ENCODE data around the gene RAD9B. TPM values are rescaled to one million over a fixed set of nuclear protein-coding genes. Genes with fewer than 3 reads are reported as not detected.

The RAD9B gene
- total and polyA plus RNA-seq, 2 of the 13 experiments (the other 11 are each of a cell fraction or from before 2014, with no cell fraction given), result 0.05 to 0.38 TPM

DNA sequence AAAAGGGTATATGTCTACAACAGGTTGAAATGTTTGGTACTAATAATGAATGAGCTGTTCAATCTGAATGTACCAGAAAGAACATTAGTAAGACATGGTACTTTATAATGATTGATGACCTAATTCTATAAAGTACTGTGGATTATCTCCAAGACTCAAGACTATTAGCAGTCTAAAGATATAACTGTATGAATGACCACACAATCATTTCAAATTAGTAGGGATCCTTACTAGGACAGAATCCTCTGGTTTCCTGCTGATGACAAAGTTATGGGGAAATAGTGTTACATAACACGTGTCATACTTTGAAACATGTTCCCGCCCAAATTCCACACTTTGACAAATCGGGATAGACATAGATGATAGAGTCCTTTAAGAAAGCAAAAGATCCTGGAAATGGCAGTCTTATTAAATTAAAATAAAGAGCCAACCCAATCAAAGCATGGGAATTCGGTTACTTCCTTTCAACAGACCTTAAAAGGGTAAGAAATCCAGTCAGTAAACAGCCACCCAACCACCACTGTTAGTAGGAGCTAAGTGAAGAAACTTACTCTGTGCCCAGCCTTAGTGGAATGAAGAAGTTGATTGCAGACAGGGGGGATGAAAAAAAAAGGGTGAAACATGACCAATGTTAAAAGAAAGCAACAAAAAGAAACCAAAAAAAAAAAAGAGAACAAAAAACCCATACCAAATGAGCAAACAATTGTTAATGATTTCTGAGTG is 3.0 kb upstream of the RAD9B start:
- Histone ChIP-seq H3K27me3 (ENCODE audit: control insufficient read depth in 1 of 2, insufficient read depth in 2 of 2, low read length in 2 of 2) (peaks cover 0 to 3% of the 10 kb centered on the region in 2 experiments; a peak in 1 of 5 replicates), H2AFZ (ENCODE audit: low read length) (no peak overlapping the region), H4K20me1 (ENCODE audit: insufficient read depth, low read length) (no peaks in the 10 kb centered on the region; the same call in none of the 2 replicates), H3K4me2 (ENCODE audit: low read depth, low read length) (peak overlapping the region; percentile 18; the same call in 1 of the 2 replicates), H3K4me3 (replicated peaks in 1 of 3; ENCODE audit: insufficient read depth in 1 of 3, low read depth in 2 of 3, low read length in 3 of 3) (no peak overlapping the region; a peak in 1 of 6 replicates), H3K9me3 (ENCODE audit: low read length) (no peaks in the 10 kb centered on the region), H3K27ac (ENCODE audit: extremely low read length, insufficient read depth, low read length) (no peak overlapping the region), H3K4me1 (ENCODE audit: insufficient read depth, low read length) (peaks cover 30% of the 10 kb centered on the region), H3K36me3 (replicated peaks in 1 of 2; ENCODE audit: control insufficient read depth in 1 of 2, insufficient read depth in 2 of 2, low read length in 2 of 2) (peaks cover 3 to 21% of the 10 kb centered on the region in 2 experiments; a peak in 3 of 5 replicates), H3K79me2 (ENCODE audit: insufficient read depth, low read length) (peaks cover 41% of the 10 kb centered on the region), H3K9ac (ENCODE audit: insufficient read depth, low read depth, low read length) (peak overlapping the region; percentile 26; the same call in 1 of the 2 replicates)
- WGBS (ENCODE audit: low lambda C conversion rate), result 70% methylated on average over 4 of the region's 4 CpGs
- CTCF ChIA-PET (ENCODE audit: low intra/inter-chr PET ratio, low total read pairs), result no interaction called here
- intact Hi-C loops (cut with micrococcal nuclease; ENCODE audit: unreplicated experiment), result no loop called here
- ATAC-seq (no peak), DNase-seq (ENCODE audit: low spot score) (peak; percentile 10), FAIRE-seq (no peak)
- POLR2A ChIA-PET, result interaction anchor here (3.8 kb wide), 1 partner anchor 30 kb away, joined by 36 read pairs; the partner anchor contains the start of genes FAM216A and GPN3
- TF ChIP-seq SP5 (CRISPR knock-in tag; IDR thresholded peaks at IDR 0.05; ENCODE audit: borderline replicate concordance, low read depth) (0 out of 2 replicates have a peak, but pooled peaks have one; percentile 31), RARA (CRISPR knock-in tag; IDR thresholded peaks at IDR 0.05) (no peak)
- no TSS peak for BruUV-seq (replicated peaks)
- in situ Hi-C loops (cut with HindIII; ENCODE audit: extremely low pct_ligation_motif_present, low pct_unique_long_range_greater_than_20kb), result no loop called here

GRCh38 chr12:110501399-110501751 is 756 bp upstream of the RAD9B start:
- Histone ChIP-seq H3K36me3 (replicated peaks in 1 of 2; ENCODE audit: control insufficient read depth in 1 of 2, insufficient read depth in 2 of 2, low read length in 2 of 2) (peaks cover 0 to 7% of the 10 kb centered on the region in 2 experiments; a peak in 1 of 5 replicates), H4K20me1 (ENCODE audit: insufficient read depth, low read length) (no peaks in the 10 kb centered on the region; the same call in none of the 2 replicates), H3K9ac (ENCODE audit: insufficient read depth, low read depth, low read length) (peak overlapping the region; percentile 92), H3K9me3 (ENCODE audit: low read length) (no peaks in the 10 kb centered on the region), H3K27me3 (ENCODE audit: control insufficient read depth in 1 of 2, insufficient read depth in 2 of 2, low read length in 2 of 2) (peaks cover 0 to 3% of the 10 kb centered on the region in 2 experiments; a peak in 1 of 5 replicates), H2AFZ (ENCODE audit: low read length) (peak overlapping the region; percentile 48), H3K4me3 (replicated peaks in 1 of 3; ENCODE audit: insufficient read depth in 1 of 3, low read depth in 2 of 3, low read length in 3 of 3) (peak overlapping the region; percentile 84 to 95 (median 86)), H3K79me2 (ENCODE audit: insufficient read depth, low read length) (peaks cover 41% of the 10 kb centered on the region), H3K27ac (ENCODE audit: extremely low read length, insufficient read depth, low read length) (peak overlapping the region; percentile 89), H3K4me1 (ENCODE audit: insufficient read depth, low read length) (peaks cover 30% of the 10 kb centered on the region), H3K4me2 (ENCODE audit: low read depth, low read length) (peak overlapping the region; percentile 89)
- in situ Hi-C loops (cut with HindIII; ENCODE audit: extremely low pct_ligation_motif_present, low pct_unique_long_range_greater_than_20kb), result no loop called here
- FAIRE-seq (no peak), DNase-seq (ENCODE audit: low spot score) (peak; percentile 38), ATAC-seq (peak; percentile 63)
- 0% methylated on average over 5 of the region's 17 CpGs for WGBS (ENCODE audit: low lambda C conversion rate)
- intact Hi-C loops (cut with micrococcal nuclease; ENCODE audit: unreplicated experiment), result loop anchor here (5.0 kb wide), 1 partner anchor 49 kb away; the partner anchor contains the start of gene ARPC3
- ChIA-PET POLR2A (interaction anchor here (1.1 to 3.8 kb wide), 6 partner anchors 20 to 377 kb away, joined by 3 to 36 read pairs (median 4); partner anchors contain the start of genes ARPC3, FAM216A, GPN3 and IFT81), CTCF (ENCODE audit: low intra/inter-chr PET ratio, low total read pairs) (no interaction called here)
- BruUV-seq (replicated peaks), result TSS peak; percentile 82
- no peak for TF ChIP-seq ZNF441 (CRISPR knock-in tag; IDR thresholded peaks at IDR 0.05; ENCODE audit: borderline replicate concordance)
- peak; percentile 13 for TF ChIP-seq PTBP1 (IDR thresholded peaks at IDR 0.05; ENCODE audit: low read depth, low read length, poor library complexity, severe bottlenecking)
- TF ChIP-seq, protein P1, sequence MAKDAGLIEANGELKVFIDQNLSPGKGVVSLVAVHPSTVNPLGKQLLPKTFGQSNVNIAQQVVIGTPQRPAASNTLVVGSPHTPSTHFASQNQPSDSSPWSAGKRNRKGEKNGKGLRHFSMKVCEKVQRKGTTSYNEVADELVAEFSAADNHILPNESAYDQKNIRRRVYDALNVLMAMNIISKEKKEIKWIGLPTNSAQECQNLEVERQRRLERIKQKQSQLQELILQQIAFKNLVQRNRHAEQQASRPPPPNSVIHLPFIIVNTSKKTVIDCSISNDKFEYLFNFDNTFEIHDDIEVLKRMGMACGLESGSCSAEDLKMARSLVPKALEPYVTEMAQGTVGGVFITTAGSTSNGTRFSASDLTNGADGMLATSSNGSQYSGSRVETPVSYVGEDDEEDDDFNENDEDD (CRISPR knock-in tag; IDR thresholded peaks at IDR 0.05; ENCODE audit: borderline replicate concordance), result 0 out of 2 replicates have a peak, but pooled peaks have one; percentile 9
- no peak for TF ChIP-seq HDAC1 (CRISPR knock-in tag; IDR thresholded peaks at IDR 0.05)
- 0 out of 2 replicates have a peak, but pooled peaks have one; percentile 4 for TF ChIP-seq ZNF44 (CRISPR knock-in tag; IDR thresholded peaks at IDR 0.05)
- no peak for TF ChIP-seq ZNF674 (CRISPR knock-in tag; IDR thresholded peaks at IDR 0.05; ENCODE audit: low read depth)
- no peak for TF ChIP-seq ZNF724P (CRISPR knock-in tag; IDR thresholded peaks at IDR 0.05; ENCODE audit: borderline replicate concordance)
- TF ChIP-seq, protein P2, sequence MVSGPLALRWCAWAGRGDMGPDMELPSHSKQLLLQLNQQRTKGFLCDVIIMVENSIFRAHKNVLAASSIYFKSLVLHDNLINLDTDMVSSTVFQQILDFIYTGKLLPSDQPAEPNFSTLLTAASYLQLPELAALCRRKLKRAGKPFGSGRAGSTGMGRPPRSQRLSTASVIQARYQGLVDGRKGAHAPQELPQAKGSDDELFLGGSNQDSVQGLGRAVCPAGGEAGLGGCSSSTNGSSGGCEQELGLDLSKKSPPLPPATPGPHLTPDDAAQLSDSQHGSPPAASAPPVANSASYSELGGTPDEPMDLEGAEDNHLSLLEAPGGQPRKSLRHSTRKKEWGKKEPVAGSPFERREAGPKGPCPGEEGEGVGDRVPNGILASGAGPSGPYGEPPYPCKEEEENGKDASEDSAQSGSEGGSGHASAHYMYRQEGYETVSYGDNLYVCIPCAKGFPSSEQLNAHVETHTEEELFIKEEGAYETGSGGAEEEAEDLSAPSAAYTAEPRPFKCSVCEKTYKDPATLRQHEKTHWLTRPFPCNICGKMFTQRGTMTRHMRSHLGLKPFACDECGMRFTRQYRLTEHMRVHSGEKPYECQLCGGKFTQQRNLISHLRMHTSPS (CRISPR knock-in tag; IDR thresholded peaks at IDR 0.05; ENCODE audit: low read depth), result 0 out of 2 replicates have a peak, but pooled peaks have one; percentile 0

All from HepG2 (cell line).